ELF-1 (cell line): ENCODE data around the gene GSG1.

Experiments used
- DNase-seq: peaks from one replicate; pipeline ENCODE4 v3.0.0-alpha.2; 2016; ENCODE audit warnings: low read depth, low spot score

Gene GSG1

DNA sequence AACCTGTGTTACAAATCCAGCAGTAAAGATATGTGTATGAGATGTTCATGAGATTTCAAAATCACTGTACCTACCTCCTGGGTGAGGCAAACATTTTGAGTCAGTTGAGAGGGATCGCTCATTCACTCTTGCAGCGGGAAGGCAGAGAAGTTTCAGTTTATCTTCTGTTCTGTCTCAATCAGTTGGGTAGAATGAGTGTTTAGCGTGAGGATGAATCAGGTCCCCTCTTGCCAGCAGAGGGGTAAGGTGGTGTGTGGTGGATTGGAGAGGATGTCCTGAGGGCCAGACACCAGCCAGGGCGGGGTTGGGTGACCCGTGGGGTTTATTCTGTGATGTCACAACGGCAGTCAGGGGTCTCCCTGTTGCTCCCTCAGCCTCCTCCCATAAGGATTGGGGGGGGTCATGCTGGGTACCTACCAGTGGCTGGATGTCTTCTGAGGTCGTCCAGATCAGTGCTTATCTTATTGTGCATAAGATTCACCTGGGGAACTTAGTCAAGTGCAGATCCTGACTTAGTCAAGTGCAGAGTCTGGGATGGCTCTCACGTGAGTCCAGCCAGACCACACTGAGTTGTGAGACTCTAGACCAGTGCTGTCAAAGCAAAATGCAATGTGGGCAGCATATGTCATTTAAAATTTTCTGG is at the start of gene GSG1:
GSG1 (minus strand) TSS at position 277 of the 643 bp plus-strand sequence; CDS start at position 122, 155 bp downstream.
- no peak for DNase-seq

GRCh38 chr12:13153180-13153579 is 49.7 kb upstream of the GSG1 start:
- DNase-seq: no peak

- no peak for DNase-seq
Observed at GRCh38 chr12:13152756-13153155, 49.3 kb upstream of the GSG1 start.

DNA sequence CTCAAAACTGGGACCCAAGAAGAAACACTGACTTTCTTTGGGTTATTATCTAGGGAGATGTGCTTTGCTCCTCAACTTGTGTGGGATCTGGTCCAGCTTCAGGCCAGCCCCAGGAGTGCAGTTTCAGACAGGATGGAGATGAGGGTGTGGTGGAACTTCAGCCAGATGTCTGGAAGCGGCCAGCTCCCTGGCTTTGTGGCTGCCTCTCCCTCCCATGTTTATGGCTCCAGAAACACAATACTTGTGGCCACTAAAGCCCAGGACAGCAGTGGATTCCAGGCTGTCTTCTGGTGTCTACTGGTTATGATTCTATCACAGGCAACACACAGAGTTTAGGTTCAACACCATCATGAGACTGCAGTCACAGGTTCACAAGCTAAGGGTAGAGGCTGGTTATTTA is 48.8 kb upstream of the GSG1 start:
- no peak for DNase-seq

DNA sequence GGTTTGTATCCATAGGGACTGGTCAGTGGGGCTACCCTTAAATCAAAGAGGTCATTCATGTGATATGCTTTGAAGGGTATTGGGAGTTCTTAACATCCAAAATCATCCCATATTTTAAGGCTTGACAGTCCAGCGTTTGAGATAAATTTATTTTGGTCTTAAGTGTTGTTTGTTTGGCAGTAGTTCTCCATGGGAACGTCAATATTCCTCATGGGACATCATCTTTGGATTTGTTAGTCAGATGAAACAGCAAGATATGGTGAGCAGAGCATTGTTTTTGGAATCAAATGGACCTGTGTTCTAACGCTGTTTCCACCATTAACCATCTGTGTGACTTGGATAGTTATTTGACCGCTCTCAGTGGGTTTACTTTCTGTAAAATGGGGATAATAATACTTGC is 45.9 kb upstream of the GSG1 start:
- DNase-seq: no peak

GRCh38 chr12:13148485-13148847 is 45.0 kb upstream of the GSG1 start:
- no peak for DNase-seq

DNA sequence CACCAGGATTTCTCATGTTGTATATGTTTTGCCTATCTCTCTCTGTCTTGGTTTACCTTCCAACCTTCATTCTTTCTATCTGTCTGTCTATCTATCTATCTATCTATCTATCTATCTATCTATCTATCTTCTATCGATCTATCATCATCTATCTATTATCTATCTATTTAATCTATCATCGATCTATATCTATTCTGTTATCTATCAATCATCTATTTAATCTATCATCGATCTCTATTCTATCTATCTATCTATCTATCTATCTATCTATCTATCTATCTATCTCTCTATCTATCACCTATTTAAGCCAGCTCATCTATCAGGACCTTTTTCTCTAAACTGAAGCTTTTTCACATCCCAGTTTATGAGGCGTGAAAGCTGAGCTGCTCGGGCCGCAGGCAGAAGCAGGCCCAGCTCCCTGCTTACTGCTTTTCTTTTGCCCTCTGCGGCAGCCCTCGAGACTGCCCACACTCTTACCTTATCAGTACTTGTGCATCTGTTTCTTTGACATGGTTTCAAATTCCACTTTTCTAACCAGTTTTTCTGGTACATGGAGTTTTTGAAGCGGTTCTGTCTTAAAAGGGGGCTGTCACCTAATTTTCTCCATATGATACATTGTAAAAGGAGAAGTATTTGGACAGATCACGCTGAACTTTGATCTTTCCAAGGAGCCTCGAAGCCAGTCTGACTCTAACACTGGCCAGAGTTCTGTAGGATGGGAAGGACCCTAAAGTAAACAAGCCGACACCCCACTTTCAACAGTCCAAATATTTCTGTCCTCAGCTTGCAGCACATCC is 44.4 kb upstream of the GSG1 start:
- DNase-seq: peak; percentile 24

- no peak for DNase-seq
Observed at GRCh38 chr12:13146336-13146938, 43.0 kb upstream of the GSG1 start.

GRCh38 chr12:13144266-13144828 is 40.9 kb upstream of the GSG1 start:
- DNase-seq: no peak

GRCh38 chr12:13142747-13143146 is 39.3 kb upstream of the GSG1 start:
- DNase-seq: no peak

DNA sequence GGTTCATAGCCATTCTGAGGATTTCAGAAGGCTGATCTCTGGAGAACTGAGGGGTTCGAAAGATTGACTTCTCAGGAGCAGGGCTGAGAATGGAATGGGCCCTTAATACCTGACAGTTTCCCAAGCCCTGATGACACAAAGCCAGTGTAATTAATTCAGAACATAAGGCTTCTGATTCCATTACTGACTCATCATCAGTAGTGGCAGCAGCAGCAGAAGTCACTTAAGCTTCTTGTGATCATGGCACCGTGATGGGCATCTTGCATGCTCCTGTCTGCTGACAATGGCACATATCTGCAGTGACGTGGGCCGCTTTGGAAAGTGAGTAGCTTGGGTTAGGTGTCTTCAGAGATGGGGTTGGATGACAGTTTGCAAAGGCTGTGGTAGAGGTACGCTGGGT is 38.2 kb upstream of the GSG1 start:
- DNase-seq: no peak

DNA sequence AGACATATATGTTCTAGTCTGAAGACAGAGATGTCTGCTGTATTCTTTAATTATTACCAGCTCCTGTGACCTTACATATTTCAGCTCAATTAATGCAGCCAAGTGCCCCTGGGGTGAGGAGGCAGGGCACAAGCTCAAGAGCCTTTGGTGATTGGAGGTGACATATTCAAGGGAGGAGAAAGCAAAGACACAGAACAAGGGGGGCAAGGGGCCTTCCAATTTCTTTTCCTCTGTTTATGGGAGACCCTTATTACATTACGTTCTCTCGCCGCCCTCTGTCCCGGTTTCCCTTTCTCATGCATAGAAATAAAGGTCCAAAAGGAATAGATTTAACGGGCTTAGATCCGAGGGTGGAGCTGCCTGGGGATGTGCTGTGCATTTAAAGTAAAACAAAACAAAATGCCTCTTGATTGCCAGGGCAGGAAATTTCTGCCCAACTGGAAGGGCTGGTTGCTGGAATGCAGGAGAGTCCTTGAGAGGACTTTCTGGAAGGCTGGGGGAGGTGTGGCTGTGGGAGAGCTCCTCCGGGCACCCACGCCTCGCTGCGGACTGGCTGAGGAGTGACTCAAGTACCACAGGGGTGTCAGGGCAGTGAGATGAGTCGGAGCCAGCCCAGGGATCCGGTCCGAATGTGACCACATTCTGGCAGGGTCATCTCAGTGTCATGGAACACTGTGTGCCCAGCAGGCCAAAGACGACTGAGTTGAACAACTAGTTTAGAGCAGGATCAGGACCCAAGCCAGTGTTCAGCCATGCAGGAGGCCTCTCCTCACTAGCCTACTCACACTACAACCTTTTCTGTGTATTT is 32.1 kb upstream of the GSG1 start:
- DNase-seq: peak; percentile 87

GRCh38 chr12:13133886-13134285 is 30.4 kb upstream of the GSG1 start:
- DNase-seq: no peak

GRCh38 chr12:13130981-13131380 is 27.5 kb upstream of the GSG1 start:
- DNase-seq: no peak

DNA sequence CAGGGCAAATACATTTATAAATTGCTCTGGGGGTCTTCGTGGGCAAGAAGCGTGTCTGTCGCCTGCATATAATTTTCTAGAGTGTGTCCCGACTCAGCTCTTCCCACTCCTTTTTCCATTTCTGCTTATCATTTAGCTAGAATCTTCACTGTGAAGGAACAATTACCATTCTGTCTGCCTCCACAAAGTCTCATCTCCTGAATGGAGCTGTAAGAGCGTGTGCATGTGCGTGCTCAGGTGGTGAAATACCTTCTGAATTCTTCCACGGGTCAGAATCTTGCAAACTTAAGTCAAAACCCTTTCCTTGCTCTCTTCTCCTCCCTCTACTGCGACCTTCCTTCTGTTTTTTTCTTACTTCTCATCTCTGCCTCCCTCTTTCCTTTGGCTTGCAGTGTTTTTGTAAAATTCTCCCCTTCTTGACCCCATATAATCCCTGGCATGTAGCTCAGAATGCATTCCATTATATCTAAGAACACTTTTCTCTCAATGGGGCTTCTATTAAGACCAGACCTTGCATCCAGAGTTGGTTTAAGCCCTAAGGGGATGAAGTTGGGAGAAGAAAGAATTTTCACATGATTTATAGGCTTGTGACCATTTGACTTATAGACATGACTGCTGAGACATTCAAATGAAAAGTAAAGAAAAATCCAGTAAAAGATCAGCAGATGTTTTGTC is 25.0 kb upstream of the GSG1 start:
- no peak for DNase-seq

- DNase-seq: no peak
Observed at GRCh38 chr12:13127444-13127843, 24.0 kb upstream of the GSG1 start.

GRCh38 chr12:13126494-13126893 is 23.0 kb upstream of the GSG1 start:
- DNase-seq: no peak

GRCh38 chr12:13125996-13126395 is 22.5 kb upstream of the GSG1 start:
- DNase-seq: no peak

- peak; percentile 52 for DNase-seq
Observed at GRCh38 chr12:13124656-13125505, 21.4 kb upstream of the GSG1 start.

DNA sequence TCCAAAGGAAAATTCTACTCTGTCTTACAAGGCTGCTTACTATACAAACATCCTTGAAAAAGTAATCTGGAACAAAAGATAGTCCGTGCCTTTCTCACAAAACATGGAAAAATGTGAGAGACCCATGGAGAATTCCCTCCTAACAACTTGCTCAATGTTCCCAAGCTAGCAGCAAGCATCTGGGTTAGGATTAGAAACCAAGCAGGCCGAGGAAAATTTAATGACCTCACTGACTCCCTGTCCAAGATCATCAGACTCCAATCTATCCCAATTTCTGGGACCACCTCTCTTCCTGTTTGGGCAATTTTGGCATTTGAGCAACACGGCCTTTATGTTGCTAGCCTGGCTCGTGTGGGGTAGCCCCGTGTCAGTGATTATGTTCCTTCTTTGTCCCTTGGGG is 18.1 kb upstream of the GSG1 start:
- no peak for DNase-seq
